NB4 (cell line): ENCODE results near the gene GNA15.

Experiments used
- MAX ChIP-seq: IDR thresholded peaks from 2 replicates; pipeline ENCODE4 v1.6.1; 2011; ENCODE audit warnings: low read depth, low read length
- POLR2A ChIP-seq: IDR thresholded peaks from 2 replicates; pipeline ENCODE4 v1.6.1; 2011; ENCODE audit warnings: mild to moderate bottlenecking; ENCODE audit not compliant: insufficient read length; ENCODE audit errors: extremely low read depth
- TF ChIP-seq, protein P1 (sequence below): IDR thresholded peaks from one replicate; pipeline ENCODE4 v1.5.1; 2012; ENCODE audit warnings: low read depth, low read length

DNA sequence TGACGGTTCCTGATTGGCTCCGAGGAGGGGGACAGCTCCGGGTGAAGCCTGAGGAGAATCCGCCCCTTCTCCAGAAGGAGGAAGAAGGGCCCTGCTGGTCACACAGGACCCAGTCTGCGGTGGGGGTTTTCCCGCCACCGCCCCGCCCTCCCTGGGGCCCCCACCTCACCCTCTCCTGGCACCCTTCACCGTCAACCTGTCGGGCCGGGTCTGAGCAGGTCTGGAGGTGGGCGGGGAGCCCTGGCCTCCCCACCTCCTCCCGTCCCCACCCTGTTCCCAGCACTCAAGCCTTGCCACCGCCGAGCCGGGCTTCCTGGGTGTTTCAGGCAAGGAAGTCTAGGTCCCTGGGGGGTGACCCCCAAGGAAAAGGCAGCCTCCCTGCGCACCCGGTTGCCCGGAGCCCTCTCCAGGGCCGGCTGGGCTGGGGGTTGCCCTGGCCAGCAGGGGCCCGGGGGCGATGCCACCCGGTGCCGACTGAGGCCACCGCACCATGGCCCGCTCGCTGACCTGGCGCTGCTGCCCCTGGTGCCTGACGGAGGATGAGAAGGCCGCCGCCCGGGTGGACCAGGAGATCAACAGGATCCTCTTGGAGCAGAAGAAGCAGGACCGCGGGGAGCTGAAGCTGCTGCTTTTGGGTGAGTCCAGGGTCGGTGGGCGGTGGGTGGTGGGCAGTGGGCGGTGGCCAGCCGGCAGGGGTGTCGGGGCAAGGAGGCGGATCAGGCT is at the start of gene GNA15:
- TF ChIP-seq MAX (no peak), POLR2A (no peak)
- TF ChIP-seq, protein P1, sequence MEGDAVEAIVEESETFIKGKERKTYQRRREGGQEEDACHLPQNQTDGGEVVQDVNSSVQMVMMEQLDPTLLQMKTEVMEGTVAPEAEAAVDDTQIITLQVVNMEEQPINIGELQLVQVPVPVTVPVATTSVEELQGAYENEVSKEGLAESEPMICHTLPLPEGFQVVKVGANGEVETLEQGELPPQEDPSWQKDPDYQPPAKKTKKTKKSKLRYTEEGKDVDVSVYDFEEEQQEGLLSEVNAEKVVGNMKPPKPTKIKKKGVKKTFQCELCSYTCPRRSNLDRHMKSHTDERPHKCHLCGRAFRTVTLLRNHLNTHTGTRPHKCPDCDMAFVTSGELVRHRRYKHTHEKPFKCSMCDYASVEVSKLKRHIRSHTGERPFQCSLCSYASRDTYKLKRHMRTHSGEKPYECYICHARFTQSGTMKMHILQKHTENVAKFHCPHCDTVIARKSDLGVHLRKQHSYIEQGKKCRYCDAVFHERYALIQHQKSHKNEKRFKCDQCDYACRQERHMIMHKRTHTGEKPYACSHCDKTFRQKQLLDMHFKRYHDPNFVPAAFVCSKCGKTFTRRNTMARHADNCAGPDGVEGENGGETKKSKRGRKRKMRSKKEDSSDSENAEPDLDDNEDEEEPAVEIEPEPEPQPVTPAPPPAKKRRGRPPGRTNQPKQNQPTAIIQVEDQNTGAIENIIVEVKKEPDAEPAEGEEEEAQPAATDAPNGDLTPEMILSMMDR: no peak
